ENCODE measurements around the gene MEPCE. TPM values are rescaled to one million over a fixed set of nuclear protein-coding genes. Genes with fewer than 3 reads are reported as not detected.

The MEPCE gene
- total and polyA plus RNA-seq, 9 of the 15 experiments (the other 6 are each of a cell fraction or from before 2014, with no cell fraction given), result 10.9 to 76.3 (median 44.1) TPM

GRCh38 chr7:100429637-100430492 is at the start of gene MEPCE (continued):
- TF ChIP-seq SAP30 (IDR thresholded peaks at IDR 0.05; ENCODE audit: borderline replicate concordance, insufficient read depth, low read depth, low read length, poor library complexity, severe bottlenecking) (peak; percentile 41), ZNF12 (CRISPR knock-in tag; IDR thresholded peaks at IDR 0.05) (no peak), KLF6 (CRISPR knock-in tag; IDR thresholded peaks at IDR 0.05; ENCODE audit: borderline replicate concordance) (no peak), ZNF282 (CRISPR knock-in tag; IDR thresholded peaks at IDR 0.05) (0 out of 2 replicates have a peak, but pooled peaks have one; percentile 77), ZNF589 (CRISPR knock-in tag; IDR thresholded peaks at IDR 0.05; ENCODE audit: low read depth) (no peak), ZNF561 (CRISPR knock-in tag; conservative IDR thresholded peaks at IDR 0.05) (no peak), CREB1 (IDR thresholded peaks at IDR 0.05) (no peak), CREB1 (CRISPR knock-in tag; IDR thresholded peaks at IDR 0.05) (no peak), CGGBP1 (CRISPR knock-in tag; IDR thresholded peaks at IDR 0.05) (no peak), ZNF740 (CRISPR knock-in tag; IDR thresholded peaks at IDR 0.05) (peak; percentile 65; the same call in 1 of the 2 replicates), ZNF740 (tag; IDR thresholded peaks at IDR 0.05) (peak in 1 of 2 experiments; percentile 87; a peak in 2 of 4 replicates), CSDE1 (IDR thresholded peaks at IDR 0.05) (no peak), NR3C1 (CRISPR knock-in tag; IDR thresholded peaks at IDR 0.05) (peak; percentile 74; the same call in 1 of the 2 replicates), FIP1L1 (IDR thresholded peaks at IDR 0.05; ENCODE audit: low read depth, low read length, poor library complexity, severe bottlenecking) (peak; percentile 96), ZNF134 (CRISPR knock-in tag; conservative IDR thresholded peaks at IDR 0.05) (no peak), POLR2G (IDR thresholded peaks at IDR 0.05; ENCODE audit: low read depth, low read length) (peak; percentile 93), ARID3B (CRISPR knock-in tag; IDR thresholded peaks at IDR 0.05; ENCODE audit: borderline replicate concordance) (no peak), SMAD3 (CRISPR knock-in tag; conservative IDR thresholded peaks at IDR 0.05) (peak; percentile 77)
- TF ChIP-seq, protein P1, sequence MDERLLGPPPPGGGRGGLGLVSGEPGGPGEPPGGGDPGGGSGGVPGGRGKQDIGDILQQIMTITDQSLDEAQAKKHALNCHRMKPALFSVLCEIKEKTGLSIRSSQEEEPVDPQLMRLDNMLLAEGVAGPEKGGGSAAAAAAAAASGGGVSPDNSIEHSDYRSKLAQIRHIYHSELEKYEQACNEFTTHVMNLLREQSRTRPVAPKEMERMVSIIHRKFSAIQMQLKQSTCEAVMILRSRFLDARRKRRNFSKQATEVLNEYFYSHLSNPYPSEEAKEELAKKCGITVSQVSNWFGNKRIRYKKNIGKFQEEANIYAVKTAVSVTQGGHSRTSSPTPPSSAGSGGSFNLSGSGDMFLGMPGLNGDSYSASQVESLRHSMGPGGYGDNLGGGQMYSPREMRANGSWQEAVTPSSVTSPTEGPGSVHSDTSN (CRISPR knock-in tag; IDR thresholded peaks at IDR 0.05; ENCODE audit: low read depth), result no peak
- TF ChIP-seq, protein P1 (tag; conservative IDR thresholded peaks at IDR 0.05; ENCODE audit: low read depth), result no peak
- TF ChIP-seq, protein P2, sequence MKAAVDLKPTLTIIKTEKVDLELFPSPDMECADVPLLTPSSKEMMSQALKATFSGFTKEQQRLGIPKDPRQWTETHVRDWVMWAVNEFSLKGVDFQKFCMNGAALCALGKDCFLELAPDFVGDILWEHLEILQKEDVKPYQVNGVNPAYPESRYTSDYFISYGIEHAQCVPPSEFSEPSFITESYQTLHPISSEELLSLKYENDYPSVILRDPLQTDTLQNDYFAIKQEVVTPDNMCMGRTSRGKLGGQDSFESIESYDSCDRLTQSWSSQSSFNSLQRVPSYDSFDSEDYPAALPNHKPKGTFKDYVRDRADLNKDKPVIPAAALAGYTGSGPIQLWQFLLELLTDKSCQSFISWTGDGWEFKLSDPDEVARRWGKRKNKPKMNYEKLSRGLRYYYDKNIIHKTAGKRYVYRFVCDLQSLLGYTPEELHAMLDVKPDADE (conservative IDR thresholded peaks at IDR 0.05; ENCODE audit: control insufficient read depth, low read depth, low read length), result peak; percentile 79; the same call in 1 of the 2 replicates
